Measurements from ENCODE around the gene SMIM3. TPM values are rescaled to one million over a fixed set of nuclear protein-coding genes. Genes with fewer than 3 reads are reported as not detected.
A peak's percentile ranks its signal among the peaks of the same experiment; 100 is the strongest.
"Not testable (repeated sequence)": the region's sequence is repeated elsewhere in the genome, so short reads cannot be mapped to it uniquely, and the experiment has no call there.

SMIM3 gene
- total RNA-seq (2014; rRNA removed; shearing (Covaris generic)) = 19.4 and 25.0 TPM in 2 replicates

GRCh38 chr5:150778517-150779396, at the start of gene SMIM3:
TSS of gene SMIM3 (plus strand) at chr5:150778757. CDS start at chr5:150795441, 16,684 bp downstream.
- DNase-seq (ENCODE audit: low spot score) = peak; percentile 79
- in situ Hi-C loops (cut with HindIII; ENCODE audit: low sequenced_read_pairs) = no loop called here

- no peak for DNase-seq (ENCODE audit: low spot score)
- in situ Hi-C loops (cut with HindIII; ENCODE audit: low sequenced_read_pairs) = no loop called here
These were observed 48.7 kb upstream of the SMIM3 start for GRCh38 chr5:150729859-150730258.

GRCh38 chr5:150731669-150732242, 46.8 kb upstream of the SMIM3 start:
- in situ Hi-C loops (cut with HindIII; ENCODE audit: low sequenced_read_pairs) = no loop called here
- DNase-seq (ENCODE audit: low spot score) = no peak

- no peak for DNase-seq (ENCODE audit: low spot score)
These were observed 43.8 kb upstream of the SMIM3 start for GRCh38 chr5:150734579-150735384.

GRCh38 chr5:150738862-150739261, 39.7 kb upstream of the SMIM3 start:
- in situ Hi-C loops (cut with HindIII; ENCODE audit: low sequenced_read_pairs) = no loop called here
- DNase-seq (ENCODE audit: low spot score) = no peak

More at GRCh38 chr5:150734579-150735384, 43.8 kb upstream of the SMIM3 start:
- in situ Hi-C loops (cut with HindIII; ENCODE audit: low sequenced_read_pairs) = no loop called here

- in situ Hi-C loops (cut with HindIII; ENCODE audit: low sequenced_read_pairs) = no loop called here
- DNase-seq (ENCODE audit: low spot score) = no peak
These were observed 37.6 kb upstream of the SMIM3 start for GRCh38 chr5:150740992-150741391.

GRCh38 chr5:150742455-150743141, 36.0 kb upstream of the SMIM3 start:
- in situ Hi-C loops (cut with HindIII; ENCODE audit: low sequenced_read_pairs); DNase-seq (ENCODE audit: low spot score): not testable (repeated sequence)

GRCh38 chr5:150743142-150743488, 35.4 kb upstream of the SMIM3 start:
- in situ Hi-C loops (cut with HindIII; ENCODE audit: low sequenced_read_pairs); DNase-seq (ENCODE audit: low spot score): not testable (repeated sequence)

GRCh38 chr5:150750469-150750868, 28.1 kb upstream of the SMIM3 start:
- no peak for DNase-seq (ENCODE audit: low spot score)
- in situ Hi-C loops (cut with HindIII; ENCODE audit: low sequenced_read_pairs) = loop anchor here (5.0 kb wide), 1 partner anchor 37 kb away; no protein-coding TSS in a partner anchor

GRCh38 chr5:150751096-150751891, 27.3 kb upstream of the SMIM3 start:
- in situ Hi-C loops (cut with HindIII; ENCODE audit: low sequenced_read_pairs) = loop anchor here (5.0 kb wide), 1 partner anchor 36 kb away; no protein-coding TSS in a partner anchor
- no peak for DNase-seq (ENCODE audit: low spot score)

GRCh38 chr5:150753463-150753862, 25.1 kb upstream of the SMIM3 start:
- no peak for DNase-seq (ENCODE audit: low spot score)
- in situ Hi-C loops (cut with HindIII; ENCODE audit: low sequenced_read_pairs) = loop anchor here (5.0 kb wide), 1 partner anchor 34 kb away; no protein-coding TSS in a partner anchor

GRCh38 chr5:150753863-150754262, 24.7 kb upstream of the SMIM3 start:
- in situ Hi-C loops (cut with HindIII; ENCODE audit: low sequenced_read_pairs) = loop anchor here (5.0 kb wide), 1 partner anchor 33 kb away; no protein-coding TSS in a partner anchor
- no peak for DNase-seq (ENCODE audit: low spot score)

GRCh38 chr5:150757087-150757649, 21.4 kb upstream of the SMIM3 start:
- in situ Hi-C loops (cut with HindIII; ENCODE audit: low sequenced_read_pairs) = no loop called here

GRCh38 chr5:150758203-150758530, 20.4 kb upstream of the SMIM3 start:
- in situ Hi-C loops (cut with HindIII; ENCODE audit: low sequenced_read_pairs) = no loop called here
- no peak for DNase-seq (ENCODE audit: low spot score)

More at GRCh38 chr5:150757087-150757649, 21.4 kb upstream of the SMIM3 start:
- no peak for DNase-seq (ENCODE audit: low spot score)

- peak; percentile 100 for DNase-seq (ENCODE audit: low spot score)
- in situ Hi-C loops (cut with HindIII; ENCODE audit: low sequenced_read_pairs) = no loop called here
These were observed 19.8 kb upstream of the SMIM3 start, which contains the start of gene DCTN4 for GRCh38 chr5:150758531-150759333. TSS of gene DCTN4 (minus strand) at chr5:150759017. CDS start at chr5:150758993, 24 bp downstream.

- no peak for DNase-seq (ENCODE audit: low spot score)
These were observed 19.3 kb upstream of the SMIM3 start for GRCh38 chr5:150759334-150759583.

GRCh38 chr5:150762211-150762610, 16.3 kb upstream of the SMIM3 start:
- no peak for DNase-seq (ENCODE audit: low spot score)
- in situ Hi-C loops (cut with HindIII; ENCODE audit: low sequenced_read_pairs) = no loop called here

More at GRCh38 chr5:150759334-150759583, 19.3 kb upstream of the SMIM3 start:
- in situ Hi-C loops (cut with HindIII; ENCODE audit: low sequenced_read_pairs) = no loop called here
